Neuronal stem cell (in vitro differentiated cells): ENCODE results near the gene DNAH3.

Experiments used
- DNase-seq: peaks from one replicate; pipeline ENCODE4 v3.0.0-alpha.2; 2013; ENCODE audit warnings: low spot score
- H2AFZ ChIP-seq: one replicate; pipeline ENCODE4 v1.6.1; 2013; ENCODE audit warnings: mild to moderate bottlenecking, low read length, inconsistent platforms
- H2AK5ac ChIP-seq: 2 replicates; pipeline ENCODE4 v1.6.1; 2013; ENCODE audit warnings: low read depth, mild to moderate bottlenecking, inconsistent platforms, low read length, moderate library complexity, mixed read lengths
- H2BK120ac ChIP-seq: 2 replicates; pipeline ENCODE4 v1.6.1; 2013; ENCODE audit warnings: low read depth, mild to moderate bottlenecking, inconsistent platforms, low read length, moderate library complexity, mixed read lengths
- H2BK12ac ChIP-seq: one replicate; pipeline ENCODE4 v1.6.1; 2013; ENCODE audit warnings: low read length, inconsistent platforms
- H2BK15ac ChIP-seq: 2 replicates; pipeline ENCODE4 v1.6.1; 2013; ENCODE audit warnings: mild to moderate bottlenecking, low read length, inconsistent platforms, mixed read lengths
- H2BK5ac ChIP-seq: one replicate; pipeline ENCODE4 v1.6.1; 2013; ENCODE audit warnings: inconsistent platforms, mild to moderate bottlenecking, low read length, moderate library complexity
- H3K14ac ChIP-seq: one replicate; pipeline ENCODE4 v1.6.1; 2013; ENCODE audit warnings: low read length, inconsistent platforms
- H3K18ac ChIP-seq: 2 replicates; pipeline ENCODE4 v1.6.1; 2013; ENCODE audit warnings: low read length, inconsistent platforms
- H3K23ac ChIP-seq: 2 replicates; pipeline ENCODE4 v1.6.1; 2013; ENCODE audit warnings: low read depth, mild to moderate bottlenecking, mixed read lengths, low read length, inconsistent platforms; ENCODE audit not compliant: poor library complexity
- H3K27ac ChIP-seq: replicated peaks from 3 replicates; pipeline ENCODE4 v1.5.1; 2013; ENCODE audit warnings: low read length, inconsistent platforms
- H3K27me3 ChIP-seq, 3 experiments: 2 replicates each; pipeline ENCODE4 v1.6.1; 2013; ENCODE audit warnings: low read length in 3 of 3, mild to moderate bottlenecking in 2 of 3, inconsistent platforms in 1 of 3, low read depth in 1 of 3, mixed read lengths in 1 of 3, moderate library complexity in 1 of 3; ENCODE audit not compliant: control insufficient read depth in 3 of 3, insufficient read depth in 3 of 3
- H3K36me3 ChIP-seq, 2 donors: replicated peaks in 1 of 2; 2 replicates each; pipeline ENCODE4 v1.6.1; 2013; ENCODE audit warnings: low read length in 2 of 2; ENCODE audit not compliant: control insufficient read depth in 2 of 2, insufficient read depth in 2 of 2
- H3K4ac ChIP-seq: 2 replicates; pipeline ENCODE4 v1.6.1; 2013; ENCODE audit warnings: inconsistent platforms, mild to moderate bottlenecking, low read length, moderate library complexity
- H3K4me1 ChIP-seq, 2 donors: 1 replicate in 1 of 2; 2 replicates in 1 of 2; pipeline ENCODE4 v1.6.1; 2013; ENCODE audit warnings: low read length in 2 of 2, low read depth in 1 of 2; ENCODE audit not compliant: control insufficient read depth in 2 of 2, insufficient read depth in 1 of 2
- H3K4me2 ChIP-seq: one replicate; pipeline ENCODE4 v1.6.1; 2013; ENCODE audit warnings: mild to moderate bottlenecking, low read length, inconsistent platforms; ENCODE audit not compliant: insufficient read depth, poor library complexity, severe bottlenecking
- H3K4me3 ChIP-seq, 2 donors: 2 replicates each; pipeline ENCODE4 v1.5.1; 2013; ENCODE audit warnings: low read length in 2 of 2, mild to moderate bottlenecking in 2 of 2, inconsistent platforms in 1 of 2, moderate library complexity in 1 of 2
- H3K79me1 ChIP-seq: one replicate; pipeline ENCODE4 v1.6.1; 2013; ENCODE audit warnings: low read depth, mild to moderate bottlenecking, inconsistent platforms, low read length, moderate library complexity
- H3K9ac ChIP-seq: one replicate; pipeline ENCODE4 v1.6.1; 2013; ENCODE audit warnings: mild to moderate bottlenecking, low read depth, low read length, inconsistent platforms; ENCODE audit not compliant: poor library complexity
- H3K9me3 ChIP-seq, 2 donors: replicated peaks in 1 of 2; 2 replicates each; pipeline versions ENCODE3 to v1.6.1; 2013; ENCODE audit warnings: low read length in 2 of 2, mild to moderate bottlenecking in 2 of 2, inconsistent platforms in 1 of 2, low read depth in 1 of 2, mixed read lengths in 1 of 2, moderate library complexity in 1 of 2; ENCODE audit not compliant: control insufficient read depth in 2 of 2, insufficient read depth in 1 of 2
- H4K8ac ChIP-seq: one replicate; pipeline ENCODE4 v1.6.1; 2013; ENCODE audit warnings: low read depth, mild to moderate bottlenecking, inconsistent platforms, low read length, moderate library complexity
- H4K91ac ChIP-seq: one replicate; pipeline ENCODE4 v1.6.1; 2013; ENCODE audit warnings: low read length, low read depth, mild to moderate bottlenecking, inconsistent platforms; ENCODE audit not compliant: poor library complexity
- whole genome bisulfite sequencing, 2 donors: extraction: QIAGEN DNeasy Blood & Tissue Kit; methylation state at CpG; one replicate each; pipeline ENCODE4 v1.1.7; 2013; ENCODE audit warnings: missing lambda C conversion rate in 2 of 2, mixed read lengths in 1 of 2; ENCODE audit not compliant: insufficient read length in 2 of 2, insufficient replicate concordance in 1 of 2; ENCODE audit errors: extremely low coverage in 2 of 2; 5-methylcytosine and 5-hydroxymethylcytosine counted together

DNAH3 gene

GRCh38 chr16:21126518-21126917 is 24.1 kb downstream of the DNAH3 start:
- Histone ChIP-seq H3K9ac (no peak overlapping the region), H2AFZ (no peak overlapping the region), H3K27me3 (no peaks in the 10 kb centered on the region), H3K4me1 (no peaks in the 10 kb centered on the region), H3K9me3 (no peaks in the 10 kb centered on the region), H4K91ac (no peak overlapping the region), H4K8ac (no peak overlapping the region), H3K14ac (no peak overlapping the region), H3K36me3 (no peaks in the 10 kb centered on the region), H3K27ac (no peak overlapping the region), H3K23ac (no peak overlapping the region), H2BK12ac (no peak overlapping the region), H3K4me3 (no peak overlapping the region), H3K4me2 (no peak overlapping the region), H2BK120ac (no peak overlapping the region), H2AK5ac (no peak overlapping the region), H2BK5ac (no peak overlapping the region), H2BK15ac (no peak overlapping the region), H3K4ac (no peak overlapping the region), H3K18ac (no peak overlapping the region), H3K79me1 (no peaks in the 10 kb centered on the region)
- no CpG with 5 or more reads among the region's 7 CpGs for WGBS, 2 donors
- DNase-seq: no peak

- Histone ChIP-seq H3K4me3 (no peak overlapping the region), H3K79me1 (no peaks in the 10 kb centered on the region), H3K23ac (no peak overlapping the region), H2AK5ac (no peak overlapping the region), H3K9me3 (no peaks in the 10 kb centered on the region), H4K8ac (no peak overlapping the region), H2BK120ac (no peak overlapping the region), H2BK5ac (no peak overlapping the region), H3K36me3 (no peaks in the 10 kb centered on the region), H3K4ac (no peak overlapping the region), H2AFZ (no peak overlapping the region), H3K27ac (no peak overlapping the region), H3K4me2 (no peak overlapping the region), H3K14ac (no peak overlapping the region), H3K9ac (no peak overlapping the region), H3K27me3 (no peaks in the 10 kb centered on the region), H2BK15ac (no peak overlapping the region), H2BK12ac (no peak overlapping the region), H3K18ac (no peak overlapping the region), H3K4me1 (no peaks in the 10 kb centered on the region), H4K91ac (no peak overlapping the region)
- no CpG with 5 or more reads among the region's 7 CpGs for WGBS, 2 donors
- no peak for DNase-seq
These were observed 25.5 kb downstream of the DNAH3 start for GRCh38 chr16:21125191-21125590.

GRCh38 chr16:21120976-21121520 is 29.6 kb downstream of the DNAH3 start:
- Histone ChIP-seq H4K91ac (no peak overlapping the region), H3K36me3 (no peaks in the 10 kb centered on the region), H3K4ac (no peak overlapping the region), H2BK120ac (no peak overlapping the region), H3K4me2 (no peak overlapping the region), H4K8ac (no peak overlapping the region), H2AK5ac (no peak overlapping the region), H3K23ac (no peak overlapping the region), H2AFZ (no peak overlapping the region), H2BK15ac (no peak overlapping the region), H3K9me3 (no peaks in the 10 kb centered on the region), H3K4me1 (no peaks in the 10 kb centered on the region), H3K27ac (no peak overlapping the region), H2BK12ac (no peak overlapping the region), H3K14ac (no peak overlapping the region), H3K9ac (no peak overlapping the region), H3K27me3 (no peaks in the 10 kb centered on the region), H3K4me3 (no peak overlapping the region), H2BK5ac (no peak overlapping the region), H3K79me1 (no peaks in the 10 kb centered on the region), H3K18ac (no peak overlapping the region)
- WGBS, 2 donors: no CpG with 5 or more reads among the region's 2 CpGs
- no peak for DNase-seq

- H3K79me1 ChIP-seq: no peaks in the 10 kb centered on the region
- H3K27me3 ChIP-seq: no peaks in the 10 kb centered on the region
- no peak overlapping the region for H2AFZ ChIP-seq
- no peak overlapping the region for H3K4me2 ChIP-seq
- no peaks in the 10 kb centered on the region for H3K36me3 ChIP-seq
- no peak overlapping the region for H3K18ac ChIP-seq
- H2BK15ac ChIP-seq: no peak overlapping the region
- H2BK5ac ChIP-seq: no peak overlapping the region
- no peak overlapping the region for H4K8ac ChIP-seq
- DNase-seq: no peak
- no peak overlapping the region for H2BK120ac ChIP-seq
- H2AK5ac ChIP-seq: no peak overlapping the region
- H3K14ac ChIP-seq: no peak overlapping the region
- H2BK12ac ChIP-seq: no peak overlapping the region
- H3K23ac ChIP-seq: no peak overlapping the region
- H4K91ac ChIP-seq: no peak overlapping the region
- no CpG with 5 or more reads among the region's 4 CpGs for WGBS, 2 donors
- H3K4me1 ChIP-seq: no peaks in the 10 kb centered on the region
- H3K4ac ChIP-seq: no peak overlapping the region
- no peaks in the 10 kb centered on the region for H3K9me3 ChIP-seq
- no peak overlapping the region for H3K27ac ChIP-seq
- no peak overlapping the region for H3K4me3 ChIP-seq
- H3K9ac ChIP-seq: no peak overlapping the region
These were observed 33.1 kb downstream of the DNAH3 start for GRCh38 chr16:21117567-21117966.
